ENCODE data around the gene PLCB1.

GRCh38 chr20:8490076-8490830 is 358.2 kb downstream of the PLCB1 start:
- TF ChIP-seq POLR2AphosphoS5 (IDR thresholded peaks at IDR 0.05; ENCODE audit: low read depth, low read length) (no peak), TAF1 (IDR thresholded peaks at IDR 0.05; ENCODE audit: borderline replicate concordance, insufficient read depth, low read length) (no peak), REST (IDR thresholded peaks at IDR 0.05; ENCODE audit: insufficient read depth in 1 of 2, low read depth in 2 of 2, low read length in 2 of 2) (no peak), SIN3A (IDR thresholded peaks at IDR 0.05; ENCODE audit: borderline replicate concordance, insufficient read depth, low read length) (no peak), FOXP2 (optimal IDR thresholded peaks at IDR 0.05; ENCODE audit: borderline replicate concordance, extremely low read depth, extremely low read length, insufficient read depth) (no peak)
